Measurements from ENCODE around the gene PALD1. TPM values are rescaled to one million over a fixed set of nuclear protein-coding genes. Genes with fewer than 3 reads are reported as not detected.

The PALD1 gene
- total and polyA plus RNA-seq, 2 experiments from 2014 or later, result 5.7 to 19.1 TPM

- Histone ChIP-seq H3K27ac (no peak overlapping the region), H3K4me1 (ENCODE audit: low read depth) (peaks cover 11% of the 10 kb centered on the region), H3K36me3 (no peaks in the 10 kb centered on the region), H3K9me3 (ENCODE audit: low read depth) (no peaks in the 10 kb centered on the region), H3K4me3 (peak overlapping the region; percentile 58), H3K27me3 (peaks cover 30% of the 10 kb centered on the region)
- DNase-seq (ENCODE audit: low read depth in 1 of 2, low spot score in 1 of 2), result peak in 1 of 2 donors; percentile 28
- TF ChIP-seq CTCF (IDR thresholded peaks at IDR 0.05; ENCODE audit: low read depth, low read length), result no peak
Observed at GRCh38 chr10:70477661-70478162, 855 bp upstream of the PALD1 start.

- peaks cover 11% of the 10 kb centered on the region for H3K4me1 ChIP-seq (ENCODE audit: low read depth)
Observed at GRCh38 chr10:70479165-70479581, 606 bp downstream of the PALD1 start.

GRCh38 chr10:70479626-70480238, 1.2 kb downstream of the PALD1 start:
- peaks cover 30% of the 10 kb centered on the region for H3K27me3 ChIP-seq
- no peak for DNase-seq (ENCODE audit: low read depth in 1 of 2, low spot score in 1 of 2)
- no peak overlapping the region for H3K4me3 ChIP-seq
- peaks cover 11% of the 10 kb centered on the region for H3K4me1 ChIP-seq (ENCODE audit: low read depth)
- H3K36me3 ChIP-seq, result no peaks in the 10 kb centered on the region
- H3K27ac ChIP-seq, result no peak overlapping the region
- H3K9me3 ChIP-seq (ENCODE audit: low read depth), result no peaks in the 10 kb centered on the region
- TF ChIP-seq CTCF (IDR thresholded peaks at IDR 0.05; ENCODE audit: low read depth, low read length), result no peak

More at GRCh38 chr10:70479165-70479581, 606 bp downstream of the PALD1 start:
- Histone ChIP-seq H3K27ac (no peak overlapping the region), H3K27me3 (peaks cover 30% of the 10 kb centered on the region), H3K36me3 (no peaks in the 10 kb centered on the region), H3K4me3 (peak overlapping the region; percentile 58), H3K9me3 (ENCODE audit: low read depth) (no peaks in the 10 kb centered on the region)
- peak; percentile 7 for TF ChIP-seq CTCF (IDR thresholded peaks at IDR 0.05; ENCODE audit: low read depth, low read length)
- DNase-seq (ENCODE audit: low read depth in 1 of 2, low spot score in 1 of 2), result no peak

GRCh38 chr10:70480239-70480861, 1.8 kb downstream of the PALD1 start:
- peaks cover 7% of the 10 kb centered on the region for H3K4me1 ChIP-seq (ENCODE audit: low read depth)
- no peaks in the 10 kb centered on the region for H3K36me3 ChIP-seq

GRCh38 chr10:70481105-70481504, 2.5 kb downstream of the PALD1 start:
- no peak for DNase-seq (ENCODE audit: low read depth in 1 of 2, low spot score in 1 of 2)
- no peak overlapping the region for H3K4me3 ChIP-seq
- H3K36me3 ChIP-seq, result no peaks in the 10 kb centered on the region
- peaks cover 22% of the 10 kb centered on the region for H3K27me3 ChIP-seq
- TF ChIP-seq CTCF (IDR thresholded peaks at IDR 0.05; ENCODE audit: low read depth, low read length), result no peak
- H3K9me3 ChIP-seq (ENCODE audit: low read depth), result no peaks in the 10 kb centered on the region
- peaks cover 6% of the 10 kb centered on the region for H3K4me1 ChIP-seq (ENCODE audit: low read depth)
- H3K27ac ChIP-seq, result no peak overlapping the region

More at GRCh38 chr10:70480239-70480861, 1.8 kb downstream of the PALD1 start:
- DNase-seq (ENCODE audit: low read depth in 1 of 2, low spot score in 1 of 2), result no peak
- no peak overlapping the region for H3K27ac ChIP-seq
- H3K4me3 ChIP-seq, result no peak overlapping the region
- TF ChIP-seq CTCF (IDR thresholded peaks at IDR 0.05; ENCODE audit: low read depth, low read length), result no peak
- peaks cover 30% of the 10 kb centered on the region for H3K27me3 ChIP-seq
- H3K9me3 ChIP-seq (ENCODE audit: low read depth), result no peaks in the 10 kb centered on the region
